GM18909 (cell line): ENCODE results near the gene DCTPP1.

Experiments used
- ATAC-seq: cut with Tn5 transposase; IDR thresholded peaks from one replicate; pipeline ENCODE4 v1.9.1; 2021; ENCODE audit warnings: mild to moderate bottlenecking; ENCODE audit not compliant: unreplicated experiment, poor library complexity

The DCTPP1 gene

DNA sequence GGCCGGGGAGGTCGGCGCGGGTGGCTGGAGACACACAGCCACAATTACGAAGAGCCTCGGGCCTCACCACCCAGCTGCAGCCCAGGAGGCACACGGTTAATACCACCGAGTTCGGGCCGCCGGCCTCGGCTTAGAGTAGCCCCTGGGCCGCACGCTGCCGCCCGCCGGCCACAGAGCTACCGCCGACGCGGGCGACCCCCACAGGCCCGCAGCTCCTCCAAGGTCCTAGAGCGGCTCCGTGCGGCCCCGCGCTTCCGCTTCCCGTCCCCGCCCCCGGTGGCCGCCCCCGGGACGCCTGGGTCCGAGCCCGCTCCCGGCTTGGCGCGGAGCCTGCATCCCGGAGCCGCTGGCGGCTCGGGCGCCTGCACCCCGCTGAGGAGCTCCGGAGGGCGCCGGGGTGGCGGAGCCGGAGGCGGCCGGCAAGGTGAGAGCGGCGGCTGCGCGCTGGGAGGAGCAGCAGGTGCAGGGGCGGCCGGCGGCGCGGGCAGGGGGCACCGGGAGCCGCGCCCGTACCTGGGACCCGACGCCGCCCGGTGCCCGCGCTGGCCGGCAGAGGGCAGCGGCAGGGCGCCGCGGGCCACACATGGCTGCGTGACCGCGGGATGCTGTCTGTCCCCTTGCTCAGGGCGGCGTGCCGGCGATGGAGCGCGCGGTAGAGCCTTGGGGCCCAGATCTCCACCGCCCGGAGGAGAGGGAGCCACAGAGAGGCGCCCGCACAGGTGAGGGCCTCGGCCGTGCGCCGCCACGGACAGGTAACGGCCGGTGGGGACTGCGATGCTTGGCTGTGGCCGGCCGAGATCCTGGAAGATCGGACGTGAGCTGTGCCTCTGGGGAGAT is 34.5 kb downstream of the DCTPP1 start, which contains the start of gene ZNF48:
Gene ZNF48, plus strand, starts transcription at position 266 of the 837 bp plus-strand sequence. Its CDS starts 375 bp downstream, at position 641.
- ATAC-seq, result peak; percentile 66

DNA sequence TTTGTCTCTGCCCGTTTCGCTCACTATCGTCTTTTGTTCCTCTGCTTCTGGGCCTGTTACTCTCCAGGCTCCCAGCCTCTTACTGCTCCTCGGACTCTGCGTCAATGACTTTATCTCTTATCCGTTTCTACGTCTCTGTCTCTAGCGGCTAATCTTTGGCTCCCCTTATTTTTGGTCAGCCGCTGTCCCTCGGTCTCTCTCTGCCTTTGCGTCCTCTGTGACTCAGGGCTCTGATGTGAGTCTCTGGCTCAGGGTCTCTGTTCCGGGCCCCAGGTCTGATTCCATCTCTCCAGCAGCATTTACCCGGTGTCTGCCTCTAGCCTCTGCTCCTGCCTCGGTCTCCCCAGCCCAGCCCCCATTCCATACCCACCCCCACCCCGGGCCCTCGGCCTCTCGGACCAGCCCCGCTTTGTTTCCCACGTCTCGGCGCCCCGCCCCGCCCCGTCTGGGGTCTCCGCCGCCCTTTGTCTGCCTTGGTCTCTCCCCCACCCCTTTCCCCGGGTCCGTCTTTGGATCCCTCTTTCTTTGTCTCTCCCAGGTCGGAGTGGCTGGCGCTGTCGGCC is 35.2 kb downstream of the DCTPP1 start:
- no peak for ATAC-seq

DNA sequence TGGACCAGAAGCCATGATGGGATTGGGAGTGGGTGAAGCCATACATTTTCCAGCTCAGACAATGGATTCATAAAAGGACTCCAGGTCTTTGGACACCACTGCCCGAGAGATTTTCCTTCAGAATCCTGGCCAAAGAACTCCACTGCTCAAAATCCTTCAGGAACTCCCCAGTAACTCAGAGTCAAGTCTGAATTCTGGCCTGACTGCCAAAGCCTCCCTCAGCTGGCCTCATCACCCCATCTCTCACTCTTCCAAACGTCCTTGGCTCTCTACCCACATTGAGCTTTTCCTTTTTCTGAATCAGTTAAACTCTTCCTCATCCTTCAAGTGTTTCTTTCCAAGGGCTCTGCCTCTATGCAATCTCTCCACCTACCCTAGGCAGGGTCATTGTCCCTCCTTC is 46.3 kb downstream of the DCTPP1 start:
- no peak for ATAC-seq

DNA sequence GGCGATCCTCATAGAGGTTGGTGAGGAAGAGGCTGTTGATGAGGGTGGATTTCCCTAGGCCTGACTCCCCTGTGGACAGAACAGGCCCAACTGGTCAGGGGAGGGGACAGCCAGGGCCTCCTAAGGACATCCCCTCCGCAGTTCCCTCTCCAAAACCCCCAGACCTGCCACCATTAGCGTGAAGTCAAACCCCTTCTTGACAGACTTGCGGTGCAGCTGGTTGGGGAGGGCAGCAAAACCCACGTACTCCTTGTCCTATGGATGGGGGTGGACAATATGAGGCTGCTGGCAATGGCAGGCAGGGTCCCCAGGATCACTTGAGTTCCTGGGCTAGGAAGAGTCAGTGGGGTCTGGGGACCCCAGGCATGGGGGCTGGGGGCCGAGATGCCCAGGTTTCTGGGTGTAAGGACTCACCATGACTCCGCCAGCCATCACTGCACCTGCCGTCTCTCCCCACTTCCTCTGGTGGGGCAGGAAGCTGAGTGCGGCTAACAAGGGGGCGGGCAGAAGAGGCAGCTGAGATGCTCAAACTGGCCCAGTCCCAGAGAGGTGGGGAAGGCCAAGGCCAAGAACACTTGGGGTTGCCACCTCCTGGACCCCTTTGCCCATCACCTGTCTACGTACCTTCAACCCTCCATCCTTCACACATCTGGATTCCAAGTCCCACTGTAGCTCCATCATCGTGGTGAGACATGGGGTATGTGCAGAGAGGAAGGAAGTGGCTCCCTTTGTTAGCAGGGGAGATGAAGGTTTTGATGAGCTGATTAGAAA is 47.5 kb downstream of the DCTPP1 start, which contains the start of gene SEPTIN1:
Gene SEPTIN1, minus strand, starts transcription at position 451 of the 771 bp plus-strand sequence. Its CDS starts 19 bp downstream, at position 432.
- ATAC-seq, result no peak

DNA sequence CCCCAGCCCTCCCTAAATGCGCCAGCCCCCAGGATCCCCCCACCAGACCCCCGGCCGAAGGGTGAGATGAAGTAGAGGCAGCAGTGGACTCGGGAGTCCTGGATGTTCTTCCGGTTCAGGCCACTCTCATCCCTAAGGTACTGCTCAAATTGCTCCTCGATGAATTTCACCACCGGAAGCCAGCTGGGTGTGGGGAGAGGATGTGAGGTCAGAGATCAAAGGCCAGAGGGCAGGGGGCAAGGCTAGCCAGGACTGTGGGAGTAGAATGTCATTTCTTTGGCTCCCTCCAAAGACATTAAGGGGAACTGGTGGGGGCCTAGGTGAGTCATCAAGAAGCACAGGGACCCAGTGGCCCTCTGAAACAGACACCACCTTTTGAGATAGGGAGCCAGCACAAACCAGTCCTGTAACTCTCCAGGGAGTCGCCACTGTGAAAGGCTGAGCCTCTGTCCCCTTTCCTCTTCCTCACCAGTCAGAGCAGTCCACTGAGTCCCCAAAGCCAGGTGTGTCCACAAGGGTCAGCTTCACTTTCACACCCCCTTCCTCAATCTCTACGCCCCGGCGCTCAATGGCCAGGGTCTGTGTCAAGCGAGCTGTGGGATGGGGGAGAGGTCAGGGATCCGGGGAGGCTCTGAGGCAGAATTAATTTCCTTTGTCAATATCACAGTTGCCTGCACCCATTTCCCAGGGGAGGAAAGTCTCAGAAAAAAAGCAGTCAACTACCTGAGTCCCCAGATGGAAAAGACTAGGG is 48.4 kb downstream of the DCTPP1 start:
- ATAC-seq, result no peak

DNA sequence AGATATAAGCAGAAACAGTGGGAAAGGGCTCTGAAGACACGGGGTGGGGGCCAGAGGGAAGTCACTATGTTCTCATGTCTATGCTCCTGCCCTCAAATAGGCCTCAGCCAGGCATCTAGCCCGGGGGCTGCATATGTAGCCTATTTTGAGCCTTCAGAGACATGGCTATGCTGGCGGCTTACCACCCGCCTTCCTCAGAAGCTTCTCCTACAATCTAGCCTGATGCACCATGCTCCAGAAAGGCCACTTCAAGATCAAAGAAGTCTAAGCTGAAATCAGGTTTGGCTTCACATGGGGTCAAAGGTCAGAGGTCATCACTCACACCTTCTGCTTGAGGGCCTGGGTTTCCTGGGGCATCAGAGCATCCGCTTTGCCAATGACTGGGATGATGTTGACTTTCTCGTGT is 49.0 kb downstream of the DCTPP1 start:
- ATAC-seq, result no peak

DNA sequence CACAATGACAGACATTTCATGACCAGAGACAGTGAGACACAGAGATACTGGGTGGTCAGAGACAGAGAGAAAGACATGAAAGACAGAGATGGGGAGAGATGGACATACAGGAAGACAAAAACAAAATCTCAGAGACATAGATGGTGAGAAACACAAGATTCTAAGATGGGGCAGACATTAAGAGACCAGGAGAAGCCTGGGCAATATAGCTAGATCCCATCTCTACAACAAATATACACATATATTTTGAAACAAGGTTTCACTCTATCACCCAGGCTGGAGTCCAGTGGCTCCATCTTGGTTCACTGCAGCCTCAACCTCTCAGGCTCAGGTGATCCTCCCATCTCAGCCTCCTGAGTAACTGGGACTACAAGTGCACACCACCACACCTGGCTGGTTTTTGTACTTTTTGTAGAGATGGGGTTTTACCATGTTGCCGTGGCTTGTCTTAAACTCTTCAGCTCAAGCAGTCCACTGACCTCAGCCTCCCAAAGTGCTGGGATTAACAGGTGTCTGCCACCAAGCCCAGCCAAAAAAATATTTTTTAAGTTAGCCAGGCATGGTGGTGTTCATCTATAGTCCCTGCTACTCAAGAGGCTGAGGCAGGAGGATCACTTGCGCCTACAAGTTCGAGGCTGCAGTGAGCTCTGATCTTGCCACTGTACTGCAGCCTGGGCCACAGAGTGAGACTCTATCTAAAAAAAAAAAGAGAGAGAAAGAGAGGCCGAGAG is 49.6 kb downstream of the DCTPP1 start:
- ATAC-seq, result no peak

DNA sequence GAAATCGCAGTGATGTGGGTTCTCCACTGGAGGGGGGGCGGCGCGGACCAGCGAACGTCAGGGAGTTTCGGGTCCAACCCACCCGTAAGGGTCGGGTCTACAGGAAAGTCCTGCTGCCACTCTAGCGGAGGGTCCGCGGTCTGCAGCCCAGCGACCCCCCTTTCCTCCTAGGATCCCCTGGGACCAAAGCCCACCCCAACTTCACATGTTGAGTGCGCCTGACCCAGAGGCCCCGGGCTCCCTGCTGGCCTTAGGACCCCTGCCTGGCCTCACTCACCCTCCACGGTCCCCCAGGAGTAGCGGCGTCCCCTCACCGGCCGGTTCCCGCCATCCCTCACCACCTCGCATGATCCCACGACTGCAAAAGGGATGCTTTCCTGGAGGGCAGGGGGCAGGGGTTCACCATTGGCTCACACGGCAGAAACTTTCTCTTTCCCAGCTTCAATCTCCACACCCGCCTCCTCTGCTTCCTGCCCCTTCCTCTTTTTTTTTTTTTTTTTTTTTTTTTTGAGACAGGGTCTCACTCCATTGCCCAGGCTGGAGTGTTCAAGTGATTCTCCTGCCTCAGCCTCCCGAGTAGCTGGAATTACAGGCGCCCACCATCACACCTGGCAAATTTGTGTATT is 50.6 kb downstream of the DCTPP1 start:
- no peak for ATAC-seq

DNA sequence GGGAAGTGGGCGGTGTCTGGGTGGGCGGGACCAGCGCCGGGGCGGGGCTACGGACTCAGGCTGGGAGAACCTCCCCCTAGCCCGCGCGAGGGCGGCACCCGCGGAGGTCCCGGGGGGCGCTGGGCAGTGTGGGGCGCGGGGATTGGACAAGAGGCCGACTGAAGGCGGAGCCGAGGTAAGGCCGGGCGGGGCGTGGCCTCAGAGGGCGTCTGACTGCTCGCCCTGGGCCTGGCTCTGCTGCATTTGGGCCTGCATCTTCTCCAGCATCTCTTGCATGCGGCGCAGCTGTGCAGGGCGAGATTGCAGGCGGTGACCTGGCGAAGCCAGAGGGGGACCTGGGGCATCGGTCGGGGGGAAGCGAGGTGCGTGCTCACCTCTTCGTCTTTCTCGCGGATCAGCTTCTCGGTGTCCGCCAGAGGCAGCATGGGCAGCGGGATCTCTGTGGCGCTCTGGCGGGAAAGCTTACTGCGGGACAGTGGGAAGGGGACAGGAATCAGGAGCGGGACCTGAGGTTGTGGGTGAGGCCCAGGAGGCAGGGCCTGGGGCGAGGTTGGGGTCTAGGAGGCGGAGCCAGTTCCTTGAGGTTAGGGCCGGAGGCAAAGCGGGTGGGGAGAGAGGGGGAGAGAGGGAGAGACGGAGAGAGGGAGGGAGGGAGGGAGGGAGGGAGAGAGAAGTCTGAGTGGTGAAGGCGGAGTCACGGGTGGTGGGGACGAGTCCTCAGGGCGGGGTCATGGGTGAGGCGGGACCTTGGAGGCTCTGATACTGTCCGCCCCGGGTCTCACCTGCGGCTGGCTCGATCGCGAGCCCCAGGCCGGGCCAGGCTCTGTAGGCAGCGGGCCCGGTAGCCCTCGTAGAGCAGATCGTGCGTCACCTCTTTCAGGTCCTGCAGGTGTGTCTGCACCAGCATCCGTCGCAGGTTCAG is 51.3 kb downstream of the DCTPP1 start:
- ATAC-seq, result peak; percentile 80

DNA sequence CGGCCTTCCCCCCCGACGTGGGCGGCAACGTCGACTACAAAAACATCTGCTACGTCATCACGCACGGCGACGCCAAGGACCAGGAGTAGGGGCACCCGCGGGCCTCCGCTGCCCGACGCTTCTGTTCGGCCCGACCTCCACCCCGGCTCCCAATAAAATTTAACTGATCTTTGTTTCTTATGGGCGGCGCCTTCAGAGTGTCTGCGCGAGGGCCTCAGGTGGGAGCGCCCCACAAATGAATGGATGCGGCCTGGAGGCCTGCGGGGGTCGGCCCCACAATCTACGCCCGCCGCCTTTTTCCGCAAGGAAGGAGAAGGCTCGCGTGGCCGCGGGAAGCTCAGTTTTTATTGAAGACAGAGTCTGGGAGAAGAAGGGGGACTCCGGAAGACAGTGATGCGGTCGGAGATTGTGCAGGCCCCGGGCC is 52.0 kb downstream of the DCTPP1 start:
- ATAC-seq, result peak; percentile 45

DNA sequence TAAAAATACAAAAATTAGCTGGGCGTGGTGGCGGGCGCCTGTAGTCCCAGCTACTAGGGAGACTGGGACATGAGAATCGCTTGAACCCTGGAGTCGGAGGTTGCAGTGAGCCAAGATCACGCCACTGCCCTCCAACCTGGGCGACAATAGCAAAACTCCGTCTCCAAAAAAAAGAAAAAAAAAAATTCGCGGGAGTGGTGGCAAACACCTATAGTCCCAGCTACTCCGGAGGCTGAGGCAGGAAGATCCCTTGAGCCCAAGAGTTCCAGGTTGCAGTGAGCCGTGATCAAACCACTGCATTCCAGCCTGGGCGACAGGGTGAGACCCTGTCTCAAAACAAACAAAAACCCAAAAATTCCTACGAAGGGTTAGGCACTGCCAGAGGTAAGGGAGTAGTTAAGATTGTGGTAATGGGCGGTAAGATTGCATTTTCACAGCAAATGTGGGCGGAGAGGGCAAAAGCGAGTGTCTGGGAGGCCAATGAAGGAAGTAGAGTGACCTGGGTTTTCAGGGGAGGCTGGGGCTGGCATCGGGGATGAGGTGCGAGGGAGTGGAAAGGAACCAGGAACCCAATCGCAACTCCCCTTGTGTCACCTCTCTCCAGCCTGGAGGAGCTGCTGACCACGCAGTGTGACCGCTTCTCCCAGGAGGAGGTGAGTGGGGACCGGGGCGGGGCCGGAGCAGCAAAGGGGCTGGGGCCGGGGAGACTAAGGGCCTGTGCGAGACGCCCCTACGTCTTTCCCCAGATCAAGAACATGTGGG is 52.6 kb downstream of the DCTPP1 start:
- no peak for ATAC-seq

DNA sequence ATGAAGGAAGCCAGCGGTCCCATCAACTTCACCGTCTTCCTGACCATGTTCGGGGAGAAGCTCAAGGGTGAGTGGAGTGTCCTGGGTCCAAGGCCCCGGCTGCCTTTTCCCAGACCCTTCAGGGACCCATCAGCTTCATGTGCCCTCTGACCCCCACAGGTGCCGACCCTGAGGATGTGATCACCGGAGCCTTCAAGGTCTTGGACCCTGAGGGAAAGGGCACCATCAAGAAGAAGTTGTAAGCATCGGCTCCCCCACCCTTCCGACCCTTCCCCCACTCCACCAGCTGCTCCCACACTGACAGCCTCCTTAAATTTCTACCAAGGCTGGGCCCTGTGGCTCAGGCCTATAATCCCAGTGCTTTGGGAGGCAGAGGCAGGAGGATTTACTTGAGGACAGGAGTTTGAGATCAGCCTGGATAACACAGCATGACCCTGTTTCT is 53.3 kb downstream of the DCTPP1 start:
- ATAC-seq, result no peak

DNA sequence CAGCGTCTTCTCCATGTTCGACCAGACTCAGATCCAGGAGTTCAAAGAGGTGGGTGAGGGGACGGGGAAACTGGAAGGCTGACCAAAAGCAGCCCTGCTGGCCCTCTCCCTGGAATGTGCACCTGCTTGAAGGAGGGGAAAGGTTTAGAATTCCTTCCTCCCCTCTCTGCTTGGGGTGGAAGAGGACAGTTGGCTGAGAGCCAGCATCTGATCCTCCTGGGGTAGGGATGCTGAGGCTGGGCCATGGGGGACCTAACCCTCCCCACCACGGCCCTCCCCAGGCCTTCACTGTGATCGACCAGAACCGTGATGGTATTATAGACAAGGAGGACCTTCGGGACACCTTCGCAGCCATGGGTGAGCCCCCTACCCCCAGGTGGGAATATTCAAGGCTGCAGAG is 54.0 kb downstream of the DCTPP1 start:
- ATAC-seq, result no peak

DNA sequence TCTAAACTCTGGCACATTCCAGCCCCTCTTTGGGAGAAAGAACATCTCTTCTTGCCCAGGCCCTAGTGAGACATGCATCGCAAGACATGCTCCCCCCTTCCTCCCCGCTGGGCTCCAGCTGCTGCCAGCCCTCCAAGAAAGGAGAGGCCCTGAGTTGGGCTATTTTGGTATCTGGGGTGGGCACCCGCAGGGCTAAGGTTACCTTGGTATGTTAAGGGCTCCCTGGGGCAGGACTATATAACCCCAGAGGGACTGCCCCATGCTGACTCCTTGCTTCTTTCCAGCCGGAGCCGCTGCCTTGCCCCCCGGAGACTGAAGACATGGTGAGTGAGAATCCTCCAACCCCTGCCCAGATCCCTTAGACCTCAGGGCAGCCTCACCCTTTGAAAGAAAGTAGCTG is 55.3 kb downstream of the DCTPP1 start, which contains the start of gene MYL11:
Gene MYL11, plus strand, starts transcription at position 265 of the 400 bp plus-strand sequence. Its CDS starts 56 bp downstream, at position 321.
- ATAC-seq, result no peak
